ENCODE measurements around the gene VNN1. TPM values are rescaled to one million over a fixed set of nuclear protein-coding genes. Genes with fewer than 3 reads are reported as not detected.
"Not testable (repeated sequence)": the region's sequence is repeated elsewhere in the genome, so short reads cannot be mapped to it uniquely, and the experiment has no call there.

The VNN1 gene
- total RNA-seq, 6 donors from 2014 or later, result 0.67 to 9.4 (median 4.7) TPM

DNA sequence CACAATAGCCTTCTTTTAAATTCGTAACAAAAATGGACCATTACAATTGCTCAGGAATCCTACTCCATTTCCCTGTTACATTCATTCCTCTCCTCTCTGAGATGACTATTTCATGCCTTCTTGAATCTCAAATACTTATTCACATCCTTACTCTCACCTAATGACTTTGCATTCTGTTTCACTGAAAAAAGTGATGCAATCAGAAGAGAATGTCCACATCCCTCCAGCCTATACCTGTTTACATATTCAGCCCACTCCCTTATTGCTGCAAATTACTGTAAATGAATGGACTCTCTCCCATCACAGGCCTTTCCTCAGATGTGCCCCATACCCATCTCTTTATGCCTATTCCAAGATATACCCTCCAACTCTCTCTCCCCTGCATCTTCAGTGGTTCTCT is 63.4 kb downstream of the VNN1 start:
- Histone ChIP-seq H3K4me3 (no peak overlapping the region), H3K27ac (no peak overlapping the region), H3K4me1 (no peaks in the 10 kb centered on the region), H3K27me3 (no peaks in the 10 kb centered on the region), H3K9me3 (no peaks in the 10 kb centered on the region), H3K36me3 (no peaks in the 10 kb centered on the region)
- DNase-seq, result no peak
- no peak for ATAC-seq (ENCODE audit: low FRiP score in 2 of 2)
- 86 to 92% methylated on average over 1 of the region's 1 CpG for WGBS, 2 donors
- TF ChIP-seq POLR2AphosphoS5 (IDR thresholded peaks at IDR 0.05), result no peak
- no peak for TF ChIP-seq EP300 (IDR thresholded peaks at IDR 0.05)
- no peak for TF ChIP-seq POLR2A (IDR thresholded peaks at IDR 0.05)
- TF ChIP-seq, protein P1, sequence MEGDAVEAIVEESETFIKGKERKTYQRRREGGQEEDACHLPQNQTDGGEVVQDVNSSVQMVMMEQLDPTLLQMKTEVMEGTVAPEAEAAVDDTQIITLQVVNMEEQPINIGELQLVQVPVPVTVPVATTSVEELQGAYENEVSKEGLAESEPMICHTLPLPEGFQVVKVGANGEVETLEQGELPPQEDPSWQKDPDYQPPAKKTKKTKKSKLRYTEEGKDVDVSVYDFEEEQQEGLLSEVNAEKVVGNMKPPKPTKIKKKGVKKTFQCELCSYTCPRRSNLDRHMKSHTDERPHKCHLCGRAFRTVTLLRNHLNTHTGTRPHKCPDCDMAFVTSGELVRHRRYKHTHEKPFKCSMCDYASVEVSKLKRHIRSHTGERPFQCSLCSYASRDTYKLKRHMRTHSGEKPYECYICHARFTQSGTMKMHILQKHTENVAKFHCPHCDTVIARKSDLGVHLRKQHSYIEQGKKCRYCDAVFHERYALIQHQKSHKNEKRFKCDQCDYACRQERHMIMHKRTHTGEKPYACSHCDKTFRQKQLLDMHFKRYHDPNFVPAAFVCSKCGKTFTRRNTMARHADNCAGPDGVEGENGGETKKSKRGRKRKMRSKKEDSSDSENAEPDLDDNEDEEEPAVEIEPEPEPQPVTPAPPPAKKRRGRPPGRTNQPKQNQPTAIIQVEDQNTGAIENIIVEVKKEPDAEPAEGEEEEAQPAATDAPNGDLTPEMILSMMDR (IDR thresholded peaks at IDR 0.05), result no peak

DNA sequence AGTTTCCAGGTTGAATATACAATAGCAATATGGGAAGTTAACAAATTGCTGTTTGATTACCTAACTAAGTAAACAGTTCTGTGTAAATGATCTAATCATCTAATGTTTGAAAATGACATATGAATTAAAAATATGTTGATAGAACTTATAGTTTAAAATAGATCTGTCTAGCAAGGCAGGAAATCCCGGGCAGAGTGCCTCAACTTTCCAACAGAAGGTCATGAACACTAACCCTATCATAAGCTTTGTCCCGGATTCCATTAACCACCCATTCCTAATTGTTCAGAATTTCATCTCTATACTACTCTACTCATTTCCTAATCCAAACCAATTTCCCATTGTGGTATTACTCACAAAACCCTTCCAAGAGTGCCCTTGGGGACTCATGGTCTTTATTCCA is 65.0 kb downstream of the VNN1 start:
- ATAC-seq (ENCODE audit: low FRiP score in 2 of 2) (no peak), DNase-seq (no peak)
- Histone ChIP-seq H3K4me1 (no peaks in the 10 kb centered on the region), H3K36me3 (no peaks in the 10 kb centered on the region), H3K27ac (no peak overlapping the region), H3K27me3 (no peaks in the 10 kb centered on the region), H3K9me3 (no peaks in the 10 kb centered on the region), H3K4me3 (no peak overlapping the region)
- 40 to 58% methylated on average over 2 of the region's 2 CpGs for WGBS, 2 donors
- TF ChIP-seq POLR2AphosphoS5 (IDR thresholded peaks at IDR 0.05) (no peak), EP300 (IDR thresholded peaks at IDR 0.05) (no peak), POLR2A (IDR thresholded peaks at IDR 0.05) (no peak)
- TF ChIP-seq, protein P1 (IDR thresholded peaks at IDR 0.05), result no peak

DNA sequence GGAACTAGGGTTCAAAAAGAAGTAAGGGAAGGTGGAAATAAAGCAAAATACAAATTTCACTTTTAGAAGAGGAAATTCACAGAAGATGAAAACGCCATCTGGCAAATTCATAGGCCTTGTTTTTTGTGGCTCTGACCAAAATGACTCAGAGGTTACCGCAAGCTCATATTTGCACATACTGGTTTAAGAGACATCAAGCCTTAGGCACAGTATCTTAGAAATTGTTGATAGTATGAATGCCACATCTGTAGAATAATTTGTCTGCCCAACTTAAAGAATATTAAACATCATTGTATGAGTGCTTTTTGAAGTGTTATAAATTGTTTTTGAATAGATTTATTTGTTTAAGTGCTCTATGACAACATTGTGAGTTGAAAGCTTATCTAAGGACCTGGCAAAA is 65.5 kb downstream of the VNN1 start:
- no peak for ATAC-seq (ENCODE audit: low FRiP score in 2 of 2)

DNA sequence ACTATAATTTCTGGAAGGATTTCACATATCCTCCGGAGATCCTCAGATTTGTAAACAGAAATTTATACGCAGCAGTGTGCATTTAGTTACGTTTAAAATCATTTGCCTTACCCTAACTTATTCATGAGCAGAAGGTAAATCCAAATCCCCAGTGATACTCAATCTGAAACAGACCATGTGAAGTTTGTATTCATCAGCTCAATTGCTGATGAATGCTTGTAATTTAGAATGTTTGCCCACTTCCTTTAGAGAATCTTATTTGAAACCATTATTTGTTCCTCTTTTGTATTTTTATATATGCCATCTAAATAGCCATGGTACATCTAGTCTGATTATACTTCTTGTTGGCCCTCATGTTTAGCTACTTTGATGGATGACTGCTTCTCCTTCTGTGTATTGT is 70.3 kb downstream of the VNN1 start:
- DNase-seq (no peak), ATAC-seq (ENCODE audit: low FRiP score in 2 of 2) (no peak)
- Histone ChIP-seq H3K4me1 (no peaks in the 10 kb centered on the region), H3K9me3 (no peaks in the 10 kb centered on the region), H3K4me3 (no peak overlapping the region), H3K27me3 (no peaks in the 10 kb centered on the region), H3K27ac (no peak overlapping the region), H3K36me3 (no peaks in the 10 kb centered on the region)
- TF ChIP-seq POLR2A (IDR thresholded peaks at IDR 0.05) (no peak), EP300 (IDR thresholded peaks at IDR 0.05) (no peak), POLR2AphosphoS5 (IDR thresholded peaks at IDR 0.05) (no peak)
- TF ChIP-seq, protein P1 (IDR thresholded peaks at IDR 0.05), result no peak
- 74 to 87% methylated on average over 3 of the region's 3 CpGs for WGBS, 2 donors

More for the DNA sequence above, 65.5 kb downstream of the VNN1 start:
- Histone ChIP-seq H3K9me3 (no peaks in the 10 kb centered on the region), H3K4me1 (no peaks in the 10 kb centered on the region), H3K27ac (no peak overlapping the region), H3K27me3 (no peaks in the 10 kb centered on the region), H3K4me3 (no peak overlapping the region), H3K36me3 (no peaks in the 10 kb centered on the region)
- 53 to 66% methylated on average over 2 of the region's 2 CpGs for WGBS, 2 donors
- TF ChIP-seq EP300 (IDR thresholded peaks at IDR 0.05) (no peak), POLR2AphosphoS5 (IDR thresholded peaks at IDR 0.05) (no peak), POLR2A (IDR thresholded peaks at IDR 0.05) (no peak)
- TF ChIP-seq, protein P1 (IDR thresholded peaks at IDR 0.05), result no peak
- DNase-seq, result no peak

DNA sequence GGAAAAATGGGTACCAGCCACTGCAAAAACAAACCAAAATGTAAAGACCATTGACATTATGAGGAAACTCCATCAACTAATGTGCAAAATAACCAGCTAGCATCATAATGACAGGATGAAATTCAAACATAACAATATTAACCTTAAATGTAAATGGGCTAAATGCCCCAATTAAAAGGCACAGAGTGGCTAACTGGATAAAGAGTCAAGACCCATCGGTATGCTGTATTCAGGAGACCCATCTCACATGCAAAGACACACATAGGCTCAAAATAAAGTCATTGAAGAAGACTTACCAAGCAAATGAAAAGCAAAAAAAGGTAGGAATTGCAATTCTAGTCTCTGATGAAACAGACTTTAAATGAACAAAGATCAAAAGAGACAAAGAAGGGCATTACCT is 76.7 kb downstream of the VNN1 start:
- DNase-seq; H3K27me3 ChIP-seq; H3K27ac ChIP-seq; H3K36me3 ChIP-seq; H3K4me1 ChIP-seq; ATAC-seq (ENCODE audit: low FRiP score in 2 of 2); H3K4me3 ChIP-seq; H3K9me3 ChIP-seq: not testable (repeated sequence)
- WGBS, 2 donors, result 64 to 86% methylated on average over 1 of the region's 1 CpG

DNA sequence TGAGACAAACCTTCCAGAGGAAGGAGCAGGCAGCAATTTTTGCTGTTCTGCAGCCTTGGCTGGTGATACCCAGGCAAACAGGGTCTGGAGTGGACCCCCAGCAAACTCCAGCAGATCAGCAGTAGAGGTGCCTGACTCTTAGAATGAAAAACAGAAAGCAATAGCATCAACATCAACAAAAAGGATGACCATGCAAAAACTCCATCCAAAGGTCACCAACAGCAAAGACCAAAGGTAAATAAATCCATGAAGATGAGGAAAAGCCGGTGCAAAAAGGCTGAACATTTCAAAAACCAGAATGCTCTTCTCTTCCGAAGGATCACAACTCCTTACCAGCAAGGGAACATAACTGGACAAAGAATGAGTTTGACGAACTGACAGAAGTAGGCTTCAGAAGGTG is 77.9 kb downstream of the VNN1 start:
- H3K36me3 ChIP-seq; H3K27ac ChIP-seq; H3K4me1 ChIP-seq; H3K9me3 ChIP-seq; H3K4me3 ChIP-seq; H3K27me3 ChIP-seq; DNase-seq; ATAC-seq (ENCODE audit: low FRiP score in 2 of 2): not testable (repeated sequence)
- WGBS, 2 donors, result 86 to 92% methylated on average over 3 of the region's 3 CpGs

DNA sequence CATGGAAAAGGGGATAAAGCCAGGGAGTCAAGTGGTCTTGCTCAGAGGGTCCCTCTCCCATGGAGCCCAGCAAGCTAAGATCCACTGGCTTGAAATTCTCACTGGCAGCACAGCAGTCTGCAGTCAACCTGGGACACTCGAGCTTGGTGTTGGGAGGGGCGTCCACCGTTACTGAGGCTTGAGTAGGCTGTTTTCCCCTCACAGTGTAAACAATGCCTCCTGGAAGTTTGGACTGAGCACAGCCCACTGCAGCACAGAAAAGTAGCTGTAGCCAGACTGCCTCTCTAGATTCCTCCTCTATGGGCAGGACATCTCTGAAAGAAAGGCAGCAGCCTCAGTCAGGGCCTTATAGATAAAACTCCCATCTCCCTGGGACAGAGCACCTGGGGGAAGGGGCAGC is 78.6 kb downstream of the VNN1 start:
- H3K4me3 ChIP-seq; H3K36me3 ChIP-seq; H3K27ac ChIP-seq; DNase-seq; H3K4me1 ChIP-seq; ATAC-seq (ENCODE audit: low FRiP score in 2 of 2); H3K27me3 ChIP-seq; H3K9me3 ChIP-seq: not testable (repeated sequence)
- WGBS, 2 donors, result 33 to 38% methylated on average over 3 of the region's 3 CpGs

All from upper lobe of left lung (tissue), 6 donors.